ENCODE measurements around the gene RMRP. TPM values are rescaled to one million over a fixed set of nuclear protein-coding genes. Genes with fewer than 3 reads are reported as not detected.

RMRP gene
- polyA plus RNA-seq, 1 of the 3 experiments (the other 2 are of a cell fraction), result 64.9 TPM

GRCh38 chr9:35611230-35611797 lies 46.5 kb downstream of the RMRP start:
- Histone ChIP-seq H3K36me3 (replicated peaks in 1 of 2; ENCODE audit: control insufficient read depth in 1 of 2, insufficient read depth in 2 of 2, low read length in 1 of 2) (peaks cover 7 to 23% of the 10 kb centered on the region in 2 experiments), H3K9me2 (no peaks in the 10 kb centered on the region), H3F3A (replicated peaks; ENCODE audit: insufficient read depth) (no peaks in the 10 kb centered on the region), H3K9me3 (no peaks in the 10 kb centered on the region), H3K79me2 (ENCODE audit: insufficient read depth) (peaks cover 15% of the 10 kb centered on the region), H3K27ac (ENCODE audit: low read depth in 2 of 2, low read length in 1 of 2) (no peak overlapping the region), H3K9ac (no peak overlapping the region), H3K4me3 (ENCODE audit: low read depth in 2 of 2, low read length in 1 of 2) (no peak overlapping the region), H3K27me3 (ENCODE audit: insufficient read depth) (0 out of 2 replicates have a peak, but pooled peaks cover under 1% of the 10 kb centered on the region), H3K4me1 (ENCODE audit: control insufficient read depth in 1 of 2, insufficient read depth in 2 of 2, low read depth in 1 of 2, low read length in 1 of 2) (peaks cover 7 to 10% of the 10 kb centered on the region in 2 experiments; a peak in 1 of 4 replicates), H4K20me1 (ENCODE audit: insufficient read depth) (peaks cover 8% of the 10 kb centered on the region), H3K4me2 (no peak overlapping the region), H2AFZ (ENCODE audit: low read depth) (no peak overlapping the region)
- 26% methylated on average over 8 of the region's 8 CpGs for WGBS (ENCODE audit: low lambda C conversion rate)
- peak; percentile 77 for DNase-seq
- ChIA-PET POLR2A (interaction anchor here (0.7 kb wide), 2 partner anchors 9 to 426 kb away, joined by 3 to 5 read pairs; no protein-coding TSS in a partner anchor), CTCF (interaction anchor here (0.5 to 4.1 kb wide), 21 partner anchors 9 to 202 kb away, joined by 3 to 32 read pairs (median 5); partner anchors contain the start of genes CCDC107, CREB3 and RMRP)
- TF ChIP-seq CHD2 (IDR thresholded peaks at IDR 0.05; ENCODE audit: low read length, partially characterized antibody) (no peak), RAD21 (IDR thresholded peaks at IDR 0.05; ENCODE audit: low read length) (0 out of 2 replicates have a peak, but pooled peaks have one; percentile 17), TCF12 (IDR thresholded peaks at IDR 0.05) (no peak), IRF3 (IDR thresholded peaks at IDR 0.05; ENCODE audit: low read depth, low read length) (no peak), SMC3 (IDR thresholded peaks at IDR 0.05; ENCODE audit: low read depth, low read length) (no peak), YY1 (IDR thresholded peaks at IDR 0.05; ENCODE audit: low read depth) (no peak), USF2 (IDR thresholded peaks at IDR 0.05; ENCODE audit: borderline replicate concordance, low read depth, low read length) (no peak), PBX3 (IDR thresholded peaks at IDR 0.05) (no peak), RCOR1 (IDR thresholded peaks at IDR 0.05; ENCODE audit: low read length) (0 out of 2 replicates have a peak, but pooled peaks have one; percentile 18), ELF1 (IDR thresholded peaks at IDR 0.05) (no peak), EZH2phosphoT487 (IDR thresholded peaks at IDR 0.05; ENCODE audit: borderline replicate concordance, low read depth) (no peak), JUND (IDR thresholded peaks at IDR 0.05) (no peak), CTCF (IDR thresholded peaks at IDR 0.05) (peak; percentile 72), MEF2A (IDR thresholded peaks at IDR 0.05; ENCODE audit: borderline replicate concordance, low read depth) (no peak), GATA2 (CRISPR knock-in tag; IDR thresholded peaks at IDR 0.05) (no peak)
